Putamen (tissue), 1 donor: ENCODE data around the gene RAD51B.
"Not testable (repeated sequence)": the region's sequence is repeated elsewhere in the genome, so short reads cannot be mapped to it uniquely, and the experiment has no call there.

Experiments used
- DNase-seq: peaks from one replicate; pipeline ENCODE4 v3.0.0-alpha.2; 2016; ENCODE audit warnings: low spot score

RAD51B gene

GRCh38 chr14:68302938-68303337 is 483.4 kb downstream of the RAD51B start:
- DNase-seq, result not testable (repeated sequence)

- DNase-seq, result no peak
Measured at GRCh38 chr14:68305738-68306137, 486.2 kb downstream of the RAD51B start.

- no peak for DNase-seq
Measured at GRCh38 chr14:68306265-68306933, 486.8 kb downstream of the RAD51B start.

- DNase-seq, result no peak
Measured at GRCh38 chr14:68306934-68307789, 487.6 kb downstream of the RAD51B start.

GRCh38 chr14:68307790-68308168 is 488.2 kb downstream of the RAD51B start:
- DNase-seq, result no peak

- DNase-seq, result no peak
Measured at GRCh38 chr14:68308726-68309520, 489.3 kb downstream of the RAD51B start.

- no peak for DNase-seq
Measured at GRCh38 chr14:68309616-68310015, 490.0 kb downstream of the RAD51B start.

GRCh38 chr14:68312300-68312699 is 492.7 kb downstream of the RAD51B start:
- no peak for DNase-seq

GRCh38 chr14:68312884-68313610 is 493.5 kb downstream of the RAD51B start:
- DNase-seq, result no peak

- no peak for DNase-seq
Measured at GRCh38 chr14:68314642-68315041, 495.1 kb downstream of the RAD51B start.

GRCh38 chr14:68315081-68315480 is 495.5 kb downstream of the RAD51B start:
- DNase-seq, result no peak

GRCh38 chr14:68316078-68316868 is 496.7 kb downstream of the RAD51B start:
- DNase-seq, result no peak

- no peak for DNase-seq
Measured at GRCh38 chr14:68317239-68317638, 497.7 kb downstream of the RAD51B start.

GRCh38 chr14:68318828-68319227 is 499.2 kb downstream of the RAD51B start:
- DNase-seq, result no peak

GRCh38 chr14:68320495-68320894 is 500.9 kb downstream of the RAD51B start:
- no peak for DNase-seq

- DNase-seq, result no peak
Measured at GRCh38 chr14:68322940-68323620, 503.5 kb downstream of the RAD51B start.

GRCh38 chr14:68325267-68325807 is 505.8 kb downstream of the RAD51B start:
- DNase-seq, result no peak

- no peak for DNase-seq
Measured at GRCh38 chr14:68327231-68327630, 507.7 kb downstream of the RAD51B start.

- DNase-seq, result no peak
Measured at GRCh38 chr14:68328509-68328908, 508.9 kb downstream of the RAD51B start.

GRCh38 chr14:68331426-68331825 is 511.8 kb downstream of the RAD51B start:
- DNase-seq, result no peak
